MCF 10A (cell line): ENCODE results near the gene ELAVL2. TPM values are rescaled to one million over a fixed set of nuclear protein-coding genes. Genes with fewer than 3 reads are reported as not detected.

ENCODE experiments used
- BruUV-seq: library from RNA; stranded (reverse); fragments of 400-500 nt; replicated peaks from 2 replicates; lab custom pipeline; 2021; lab: Mats Ljungman, UMichigan
- CTCF ChIA-PET: fragments of 300-600 bp; sonication (Branson Sonifier 250); formaldehyde crosslinking; extraction: SDS; loops from one replicate; lab custom pipeline; 2021; ENCODE audit warnings: antibody characterized with exemption, inconsistent platforms; lab: Yijun Ruan, JAX
- POLR2A ChIA-PET: fragments of 300-600, 350-650 bp; sonication (Branson Sonifier 250); formaldehyde crosslinking; extraction: SDS; loops from one replicate; lab custom pipeline; 2020; ENCODE audit warnings: antibody characterized with exemption, inconsistent platforms; lab: Yijun Ruan, JAX
- DNase-seq: peaks from one replicate; pipeline ENCODE4 v3.0.0-alpha.2; 2018; ENCODE audit not compliant: unreplicated experiment
- H3K27ac Mint-ChIP-seq: one replicate; pipeline ENCODE4 v1.8.0; 2022; ENCODE audit warnings: mild to moderate bottlenecking, low read depth, mixed read lengths; ENCODE audit not compliant: unreplicated experiment
- H3K27me3 Mint-ChIP-seq: one replicate; pipeline ENCODE4 v1.8.0; 2022; ENCODE audit warnings: mixed read lengths; ENCODE audit not compliant: insufficient read depth, unreplicated experiment
- H3K36me3 Mint-ChIP-seq: one replicate; pipeline ENCODE4 v1.8.0; 2022; ENCODE audit warnings: mild to moderate bottlenecking, moderate library complexity, mixed read lengths; ENCODE audit not compliant: insufficient read depth, unreplicated experiment
- H3K4me1 Mint-ChIP-seq: one replicate; pipeline ENCODE4 v1.8.0; 2022; ENCODE audit warnings: mixed read lengths; ENCODE audit not compliant: insufficient read depth, unreplicated experiment
- H3K4me3 Mint-ChIP-seq: one replicate; pipeline ENCODE4 v1.8.0; 2022; ENCODE audit warnings: mild to moderate bottlenecking, moderate library complexity, mixed read lengths; ENCODE audit not compliant: unreplicated experiment
- H3K9me3 Mint-ChIP-seq: one replicate; pipeline ENCODE4 v1.8.0; 2022; ENCODE audit warnings: mixed read lengths; ENCODE audit not compliant: unreplicated experiment
- CTCF ChIP-seq: fragments of 200-600 bp; IDR thresholded peaks from one replicate; pipeline ENCODE4 v1.8.0; 2022; ENCODE audit warnings: antibody characterized with exemption, mild to moderate bottlenecking; ENCODE audit not compliant: unreplicated experiment
- intact Hi-C: fragments of 100-400 bp; cut with micrococcal nuclease; formaldehyde crosslinking; loops from 2 replicates; pipeline ENCODE4 v1.14.1; 2022
- total RNA-seq: library from RNA; stranded (reverse); gene quantifications from 2 replicates; pipeline ENCODE4 v1.2.3, GENCODE V29; 2022

Gene ELAVL2
- total RNA-seq, 1 experiment from 2014 or later, result 6.0 TPM

DNA sequence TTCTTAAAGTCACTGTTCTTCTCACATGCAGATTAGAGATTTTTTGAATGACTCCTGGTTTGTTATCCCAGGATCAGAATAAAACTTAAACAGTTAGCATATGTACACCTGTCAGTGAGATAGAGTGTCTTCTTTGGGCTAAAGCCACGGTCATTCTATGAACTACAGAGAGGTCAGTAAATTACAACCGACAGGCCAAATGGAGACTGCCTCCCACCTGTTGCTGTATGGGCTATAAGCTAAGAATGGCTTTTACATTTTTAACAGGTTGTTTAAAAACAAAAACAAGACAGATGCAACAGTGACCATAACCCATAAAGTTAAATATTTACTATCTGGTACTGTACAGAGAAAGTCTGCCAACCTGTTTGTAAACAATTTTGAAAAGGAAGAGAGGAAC is 125.7 kb downstream of the ELAVL2 start:
- no peak for TF ChIP-seq CTCF
- H3K9me3 Mint-ChIP-seq, result no peaks in the 10 kb centered on the region
- no peak overlapping the region for H3K4me3 Mint-ChIP-seq
- intact Hi-C loops, result no loop called here
- H3K27me3 Mint-ChIP-seq, result no peaks in the 10 kb centered on the region
- ChIA-PET CTCF (interaction anchor here (1.0 kb wide), 1 partner anchor 122 kb away, joined by 3 read pairs; no protein-coding TSS in a partner anchor), POLR2A (interaction anchor here (0.6 to 1.3 kb wide), 3 partner anchors 11 to 166 kb away, joined by 3 to 4 read pairs (median 3); no protein-coding TSS in a partner anchor)
- no TSS peak for BruUV-seq
- H3K4me1 Mint-ChIP-seq, result no peaks in the 10 kb centered on the region
- H3K36me3 Mint-ChIP-seq, result peaks cover 8% of the 10 kb centered on the region
- H3K27ac Mint-ChIP-seq, result no peak overlapping the region
- no peak for DNase-seq

DNA sequence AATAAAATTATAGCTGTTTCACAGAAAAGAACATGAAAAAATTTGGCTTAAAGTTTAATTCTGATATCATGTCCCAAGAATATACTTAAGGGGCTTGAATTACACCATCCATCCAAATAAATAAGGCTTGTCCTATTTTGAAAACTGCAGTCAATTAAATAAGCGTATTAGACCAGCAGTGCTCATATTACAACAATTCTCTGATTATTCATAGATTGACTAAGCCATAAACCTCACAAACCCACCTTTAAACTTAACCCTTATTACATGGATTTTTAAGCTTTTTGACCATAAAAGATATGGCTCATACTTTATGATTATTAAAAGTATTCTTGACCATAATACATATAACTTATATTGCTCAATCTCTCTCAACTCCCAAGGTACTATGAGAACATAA is 127.9 kb downstream of the ELAVL2 start:
- no peak for DNase-seq
- CTCF ChIA-PET, result interaction anchor here (1.4 kb wide), 1 partner anchor 15 kb away, joined by 3 read pairs; no protein-coding TSS in a partner anchor
- Mint-ChIP-seq H3K4me3 (no peak overlapping the region), H3K27ac (no peak overlapping the region), H3K9me3 (no peaks in the 10 kb centered on the region), H3K27me3 (no peaks in the 10 kb centered on the region), H3K4me1 (no peaks in the 10 kb centered on the region), H3K36me3 (peaks cover 8% of the 10 kb centered on the region)
- no peak for TF ChIP-seq CTCF
- POLR2A ChIA-PET, result interaction anchor here (0.5 kb wide), 1 partner anchor 58 kb away, joined by 3 read pairs; no protein-coding TSS in a partner anchor
- BruUV-seq, result no TSS peak
- intact Hi-C loops, result no loop called here

DNA sequence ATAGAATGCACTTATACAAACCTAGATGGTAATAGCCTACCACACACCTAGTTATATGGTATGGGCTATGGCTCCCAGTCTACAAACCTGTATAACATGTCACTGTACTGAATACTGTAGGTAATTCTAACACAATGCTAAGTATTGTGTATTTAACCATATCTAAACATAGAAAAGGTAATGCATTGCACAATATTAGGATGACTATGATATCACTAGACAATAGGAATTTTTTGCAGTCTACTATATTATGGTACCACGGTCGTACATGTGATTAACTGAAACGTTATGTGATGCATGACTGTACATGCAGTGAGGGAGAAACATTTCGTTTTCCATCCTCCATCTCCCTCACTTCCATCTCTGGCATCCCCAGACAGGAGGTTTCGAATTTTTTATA is 130.5 kb downstream of the ELAVL2 start:
- POLR2A ChIA-PET, result no interaction called here
- no peak overlapping the region for H3K4me3 Mint-ChIP-seq
- intact Hi-C loops, result no loop called here
- H3K9me3 Mint-ChIP-seq, result no peaks in the 10 kb centered on the region
- no peaks in the 10 kb centered on the region for H3K4me1 Mint-ChIP-seq
- no peaks in the 10 kb centered on the region for H3K36me3 Mint-ChIP-seq
- TF ChIP-seq CTCF, result no peak
- CTCF ChIA-PET, result no interaction called here
- no peak overlapping the region for H3K27ac Mint-ChIP-seq
- no peaks in the 10 kb centered on the region for H3K27me3 Mint-ChIP-seq
- BruUV-seq, result no TSS peak
- DNase-seq, result no peak

DNA sequence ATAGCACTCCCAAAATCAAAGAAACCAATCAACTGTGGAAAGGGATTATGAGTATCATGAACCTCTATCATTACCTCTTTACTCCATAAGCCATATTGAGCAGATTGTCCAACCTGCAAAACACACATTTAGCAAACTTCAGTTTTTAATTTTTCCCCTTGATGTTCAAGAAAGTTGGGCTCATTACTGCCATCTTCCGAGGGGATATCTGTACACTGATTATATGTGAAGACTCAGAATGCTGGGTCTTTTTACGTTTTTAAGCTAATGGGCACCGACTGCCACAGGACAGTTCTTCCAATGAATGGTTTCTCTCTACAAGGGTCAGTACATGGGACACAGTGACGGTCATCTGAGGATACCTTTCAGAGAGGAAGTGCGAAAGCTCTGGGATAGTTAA is 132.7 kb downstream of the ELAVL2 start:
- Mint-ChIP-seq H3K4me1 (no peaks in the 10 kb centered on the region), H3K4me3 (no peak overlapping the region), H3K36me3 (no peaks in the 10 kb centered on the region), H3K9me3 (no peaks in the 10 kb centered on the region), H3K27me3 (no peaks in the 10 kb centered on the region), H3K27ac (no peak overlapping the region)
- TF ChIP-seq CTCF, result no peak
- ChIA-PET POLR2A (no interaction called here), CTCF (interaction anchor here (1.5 to 1.9 kb wide), 2 partner anchors 9 to 127 kb away, joined by 3 to 6 read pairs; no protein-coding TSS in a partner anchor)
- intact Hi-C loops, result no loop called here
- no TSS peak for BruUV-seq
- no peak for DNase-seq
